ENCODE measurements around the gene NAALADL2. TPM values are rescaled to one million over a fixed set of nuclear protein-coding genes. Genes with fewer than 3 reads are reported as not detected.

The NAALADL2 gene
- total RNA-seq, 1 experiment from 2014 or later: 12.8 TPM

- no TSS peak for BruUV-seq (replicated peaks)
- Histone ChIP-seq H3K27me3 (ENCODE audit: insufficient read depth, low read depth) (no peaks in the 10 kb centered on the region), H3K9me3 (ENCODE audit: insufficient read depth, low read depth) (no peaks in the 10 kb centered on the region), H3K4me1 (replicated peaks; ENCODE audit: insufficient read depth) (no peaks in the 10 kb centered on the region), H3K27ac (no peak overlapping the region), H3K36me3 (ENCODE audit: low read depth) (no peaks in the 10 kb centered on the region), H3K79me2 (ENCODE audit: low read depth) (no peaks in the 10 kb centered on the region), H3K4me3 (no peak overlapping the region), H3K9me2 (ENCODE audit: insufficient read depth) (peaks cover 6% of the 10 kb centered on the region; the same call in 1 of the 2 replicates), H3K4me2 (no peak overlapping the region), H4K20me1 (ENCODE audit: insufficient read depth) (no peaks in the 10 kb centered on the region), H3F3A (ENCODE audit: insufficient read depth, low read depth) (no peaks in the 10 kb centered on the region), H2AFZ (no peak overlapping the region)
- TF ChIP-seq CTCF (conservative IDR thresholded peaks at IDR 0.05) (no peak), EZH2 (IDR thresholded peaks at IDR 0.05; ENCODE audit: low read depth) (no peak)
- intact Hi-C loops (cut with micrococcal nuclease; ENCODE audit: unreplicated experiment): no loop called here
- DNase-seq: no peak
- CTCF ChIA-PET: no interaction called here
- POLR2A ChIA-PET (ENCODE audit: unreplicated experiment): no interaction called here
Measured at GRCh38 chr3:175003590-175003989, 144.5 kb downstream of the NAALADL2 start.

GRCh38 chr3:175005193-175005592 is 146.1 kb downstream of the NAALADL2 start:
- Histone ChIP-seq H3K4me2 (no peak overlapping the region), H3F3A (ENCODE audit: insufficient read depth, low read depth) (no peaks in the 10 kb centered on the region), H3K9me2 (ENCODE audit: insufficient read depth) (peaks cover 4% of the 10 kb centered on the region; the same call in 1 of the 2 replicates), H3K4me1 (replicated peaks; ENCODE audit: insufficient read depth) (no peaks in the 10 kb centered on the region), H3K9me3 (ENCODE audit: insufficient read depth, low read depth) (no peaks in the 10 kb centered on the region), H4K20me1 (ENCODE audit: insufficient read depth) (no peaks in the 10 kb centered on the region), H3K27ac (no peak overlapping the region), H3K27me3 (ENCODE audit: insufficient read depth, low read depth) (no peaks in the 10 kb centered on the region), H3K79me2 (ENCODE audit: low read depth) (no peaks in the 10 kb centered on the region), H3K36me3 (ENCODE audit: low read depth) (no peaks in the 10 kb centered on the region), H3K4me3 (no peak overlapping the region), H2AFZ (no peak overlapping the region)
- intact Hi-C loops (cut with micrococcal nuclease; ENCODE audit: unreplicated experiment): no loop called here
- no peak for DNase-seq
- TF ChIP-seq CTCF (conservative IDR thresholded peaks at IDR 0.05): no peak
- TF ChIP-seq EZH2 (IDR thresholded peaks at IDR 0.05; ENCODE audit: low read depth): no peak
- POLR2A ChIA-PET (ENCODE audit: unreplicated experiment): no interaction called here
- CTCF ChIA-PET: no interaction called here
- BruUV-seq (replicated peaks): no TSS peak

- Histone ChIP-seq H3K27me3 (ENCODE audit: insufficient read depth, low read depth) (no peaks in the 10 kb centered on the region), H3K9me2 (ENCODE audit: insufficient read depth) (peaks cover 5% of the 10 kb centered on the region; the same call in 1 of the 2 replicates), H3F3A (ENCODE audit: insufficient read depth, low read depth) (no peaks in the 10 kb centered on the region), H2AFZ (no peak overlapping the region), H4K20me1 (ENCODE audit: insufficient read depth) (no peaks in the 10 kb centered on the region), H3K79me2 (ENCODE audit: low read depth) (no peaks in the 10 kb centered on the region), H3K9me3 (ENCODE audit: insufficient read depth, low read depth) (no peaks in the 10 kb centered on the region), H3K36me3 (ENCODE audit: low read depth) (no peaks in the 10 kb centered on the region), H3K4me1 (replicated peaks; ENCODE audit: insufficient read depth) (no peaks in the 10 kb centered on the region), H3K4me2 (no peak overlapping the region), H3K4me3 (no peak overlapping the region), H3K27ac (no peak overlapping the region)
- POLR2A ChIA-PET (ENCODE audit: unreplicated experiment): no interaction called here
- DNase-seq: no peak
- no TSS peak for BruUV-seq (replicated peaks)
- CTCF ChIA-PET: no interaction called here
- intact Hi-C loops (cut with micrococcal nuclease; ENCODE audit: unreplicated experiment): no loop called here
- no peak for TF ChIP-seq EZH2 (IDR thresholded peaks at IDR 0.05; ENCODE audit: low read depth)
- no peak for TF ChIP-seq CTCF (conservative IDR thresholded peaks at IDR 0.05)
Measured at GRCh38 chr3:175005881-175006280, 146.7 kb downstream of the NAALADL2 start.
